ENCODE results near the gene NACC2.

Gene NACC2, protein sequence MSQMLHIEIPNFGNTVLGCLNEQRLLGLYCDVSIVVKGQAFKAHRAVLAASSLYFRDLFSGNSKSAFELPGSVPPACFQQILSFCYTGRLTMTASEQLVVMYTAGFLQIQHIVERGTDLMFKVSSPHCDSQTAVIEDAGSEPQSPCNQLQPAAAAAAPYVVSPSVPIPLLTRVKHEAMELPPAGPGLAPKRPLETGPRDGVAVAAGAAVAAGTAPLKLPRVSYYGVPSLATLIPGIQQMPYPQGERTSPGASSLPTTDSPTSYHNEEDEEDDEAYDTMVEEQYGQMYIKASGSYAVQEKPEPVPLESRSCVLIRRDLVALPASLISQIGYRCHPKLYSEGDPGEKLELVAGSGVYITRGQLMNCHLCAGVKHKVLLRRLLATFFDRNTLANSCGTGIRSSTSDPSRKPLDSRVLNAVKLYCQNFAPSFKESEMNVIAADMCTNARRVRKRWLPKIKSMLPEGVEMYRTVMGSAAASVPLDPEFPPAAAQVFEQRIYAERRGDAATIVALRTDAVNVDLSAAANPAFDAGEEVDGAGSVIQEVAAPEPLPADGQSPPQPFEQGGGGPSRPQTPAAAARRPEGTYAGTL

GRCh38 chr9:136095070-136096058 lies at the start of gene NACC2:
Gene NACC2, minus strand, starts transcription at chr9:136095289. Its CDS starts 44,768 bp downstream, at chr9:136050521.
- peak; percentile 83 for DNase-seq (ENCODE audit: low spot score)

DNA sequence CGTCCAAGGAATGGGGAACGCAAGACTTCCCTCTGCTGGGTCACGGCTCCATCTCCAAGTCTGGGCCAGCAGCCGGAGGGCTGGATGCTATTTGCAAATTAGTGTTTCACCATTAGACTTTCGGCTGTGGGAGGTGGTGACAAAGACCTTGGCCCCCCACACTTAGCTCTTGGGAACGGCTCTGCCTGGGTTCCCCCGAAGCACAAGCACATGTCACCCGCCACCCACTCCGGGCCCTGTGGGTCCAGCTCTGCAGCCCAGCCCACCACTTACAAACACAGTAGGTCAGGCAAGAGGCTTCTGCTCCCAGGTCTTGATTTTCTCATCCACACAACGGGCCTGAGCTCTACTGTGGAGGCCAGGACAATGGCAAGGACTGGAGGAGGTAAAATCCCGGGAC lies 49.4 kb upstream of the NACC2 start:
- DNase-seq (ENCODE audit: low spot score), result no peak

DNA sequence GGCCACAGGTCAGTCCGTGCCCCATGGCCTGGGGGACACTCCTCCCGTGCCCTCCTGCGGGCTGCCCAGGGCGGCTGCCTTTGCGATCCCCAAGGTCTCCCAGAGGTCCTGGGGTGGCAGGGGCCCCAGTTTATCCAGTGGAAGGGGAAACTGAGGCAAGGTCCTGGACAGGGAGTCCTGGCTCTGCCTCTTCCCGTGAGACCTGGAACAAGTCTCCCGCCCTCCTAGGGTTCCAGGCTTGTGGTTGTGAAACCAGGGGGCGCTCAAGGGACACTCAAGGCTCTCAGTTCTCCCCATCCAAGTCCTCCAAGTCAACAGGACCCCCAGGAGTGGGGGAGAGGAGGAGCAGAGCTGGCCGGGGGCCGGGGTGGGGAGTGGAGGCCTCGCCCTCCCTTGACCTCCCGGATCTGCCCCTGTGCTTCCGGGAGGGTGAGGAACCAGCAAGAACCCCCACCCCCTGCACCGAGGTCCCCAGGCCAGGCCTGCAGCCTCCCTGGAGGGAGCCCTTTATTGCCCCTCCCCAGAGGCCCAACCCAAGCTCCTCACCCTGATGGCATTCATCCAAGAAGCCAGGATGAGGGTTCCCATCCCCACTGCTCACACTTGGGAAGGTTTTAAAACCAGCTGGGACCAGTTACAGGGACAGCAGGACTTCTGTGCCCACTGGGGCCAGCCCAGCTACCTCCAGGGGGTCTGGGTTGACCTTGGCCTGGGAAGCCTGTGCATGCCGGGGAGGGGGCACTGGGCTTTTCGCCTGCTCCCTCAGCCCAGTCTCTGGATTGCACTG lies 48.3 kb upstream of the NACC2 start:
- DNase-seq (ENCODE audit: low spot score), result peak; percentile 46

DNA sequence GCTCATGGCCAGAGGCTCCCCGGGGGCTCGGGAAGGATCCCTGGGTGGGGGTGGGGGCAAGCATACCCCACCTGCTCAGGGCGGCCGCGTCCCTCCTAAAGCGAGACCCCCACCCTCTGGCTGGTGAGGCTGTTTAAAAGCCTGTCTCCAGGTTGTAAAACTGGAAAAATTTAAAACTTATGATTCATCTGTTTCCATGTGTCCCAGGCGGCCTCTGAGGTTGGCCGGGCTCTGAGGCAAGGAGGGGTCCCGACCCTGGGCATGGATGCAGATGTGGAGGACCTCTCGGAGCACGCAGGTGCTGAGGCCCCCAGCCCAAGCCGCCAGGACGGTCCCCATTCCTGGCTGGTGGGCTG lies 47.7 kb upstream of the NACC2 start:
- no peak for DNase-seq (ENCODE audit: low spot score)

DNA sequence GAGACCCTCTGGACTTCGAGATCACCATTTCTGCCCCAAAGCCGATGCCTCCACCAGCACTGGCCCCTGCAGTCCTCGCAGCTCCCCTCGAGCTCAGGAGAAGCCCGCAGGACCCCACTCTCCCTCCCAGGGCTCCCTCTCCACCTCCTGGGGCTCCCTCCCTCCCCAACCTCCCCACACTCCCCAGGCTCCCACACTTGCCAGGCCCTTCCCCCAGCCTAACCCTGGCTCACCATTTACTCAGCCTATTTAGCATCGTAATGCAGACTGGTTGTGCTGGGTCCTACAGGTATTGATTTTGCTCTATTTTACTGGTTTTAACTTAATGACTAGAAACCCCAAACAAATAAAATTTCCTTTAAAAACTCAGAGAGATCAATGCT lies 47.3 kb upstream of the NACC2 start:
- no peak for DNase-seq (ENCODE audit: low spot score)

DNA sequence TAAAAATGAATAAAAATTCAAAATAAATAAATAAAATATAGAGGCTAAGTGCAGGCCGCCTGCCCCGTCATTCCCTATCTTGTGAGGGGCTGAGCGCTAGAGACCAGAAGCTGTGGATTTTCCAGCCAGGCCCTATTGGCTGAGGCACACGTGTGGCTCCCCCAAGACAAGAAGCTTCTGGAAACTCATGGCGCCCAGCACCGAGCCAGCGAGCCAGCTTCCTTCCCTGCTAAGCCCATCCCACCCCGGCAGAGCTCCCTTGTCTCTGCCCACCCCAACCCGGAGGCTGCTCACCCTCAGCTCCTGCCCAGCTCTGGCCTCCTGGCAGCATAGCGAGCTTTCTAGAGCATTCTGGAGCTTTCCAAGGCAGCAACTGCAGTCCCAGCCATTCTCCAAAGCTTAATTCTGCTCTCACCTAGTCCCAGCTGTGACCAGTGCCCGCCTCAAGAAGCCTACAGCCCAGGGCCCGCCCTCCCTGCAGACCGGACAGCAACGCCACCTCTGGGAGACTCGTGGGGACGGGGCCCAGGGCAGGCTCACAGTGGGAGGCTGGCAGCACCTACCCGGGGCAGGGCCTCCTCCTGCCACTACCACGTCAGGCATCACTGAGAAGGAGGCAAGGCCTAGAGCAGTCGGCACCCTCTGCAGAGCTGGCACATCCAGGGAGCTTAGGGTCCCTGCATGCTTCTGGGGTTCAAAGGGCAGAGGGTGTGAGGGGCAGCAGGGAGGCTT lies 46.8 kb upstream of the NACC2 start:
- DNase-seq (ENCODE audit: low spot score), result no peak

DNA sequence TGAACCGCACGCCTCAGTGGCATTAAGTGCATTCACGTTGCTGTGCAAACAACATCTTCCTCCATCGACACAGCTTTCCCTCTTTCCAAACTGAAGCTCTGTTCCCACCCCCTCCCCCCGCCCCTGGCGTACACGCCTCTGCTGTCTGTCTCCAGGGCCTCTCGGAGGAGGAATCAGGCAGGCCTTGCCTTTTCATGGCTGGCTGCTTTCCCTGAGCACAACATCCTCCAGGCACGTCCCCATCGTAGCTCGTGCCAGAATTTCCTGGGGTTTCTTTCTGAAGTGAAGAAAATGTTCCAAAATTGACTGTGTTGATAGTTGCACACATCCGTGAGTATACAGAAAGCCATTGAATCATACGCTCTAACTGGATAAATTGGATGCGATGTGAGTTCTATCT lies 45.9 kb upstream of the NACC2 start:
- DNase-seq (ENCODE audit: low spot score), result no peak

DNA sequence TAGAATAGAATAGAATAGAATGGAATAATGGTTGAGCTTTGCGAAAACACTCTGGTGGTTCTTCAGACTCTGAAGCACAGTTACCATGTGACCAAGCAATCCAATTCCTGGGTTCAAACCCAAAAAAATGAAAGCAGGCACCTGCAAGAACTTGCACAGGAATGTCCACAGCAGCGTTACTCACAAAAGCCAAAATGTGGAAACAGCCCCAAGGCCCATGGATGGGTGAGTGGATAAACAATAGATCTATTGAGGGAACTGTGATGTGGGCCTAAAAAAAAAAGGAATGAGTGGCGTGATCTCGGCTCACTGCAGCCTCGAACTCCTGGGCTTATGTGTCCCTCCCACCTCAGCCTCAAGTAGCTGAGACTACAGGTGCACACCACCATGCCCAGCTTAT lies 45.0 kb upstream of the NACC2 start:
- no peak for DNase-seq (ENCODE audit: low spot score)

GRCh38 chr9:136138566-136138965 lies 43.5 kb upstream of the NACC2 start:
- DNase-seq (ENCODE audit: low spot score), result no peak

DNA sequence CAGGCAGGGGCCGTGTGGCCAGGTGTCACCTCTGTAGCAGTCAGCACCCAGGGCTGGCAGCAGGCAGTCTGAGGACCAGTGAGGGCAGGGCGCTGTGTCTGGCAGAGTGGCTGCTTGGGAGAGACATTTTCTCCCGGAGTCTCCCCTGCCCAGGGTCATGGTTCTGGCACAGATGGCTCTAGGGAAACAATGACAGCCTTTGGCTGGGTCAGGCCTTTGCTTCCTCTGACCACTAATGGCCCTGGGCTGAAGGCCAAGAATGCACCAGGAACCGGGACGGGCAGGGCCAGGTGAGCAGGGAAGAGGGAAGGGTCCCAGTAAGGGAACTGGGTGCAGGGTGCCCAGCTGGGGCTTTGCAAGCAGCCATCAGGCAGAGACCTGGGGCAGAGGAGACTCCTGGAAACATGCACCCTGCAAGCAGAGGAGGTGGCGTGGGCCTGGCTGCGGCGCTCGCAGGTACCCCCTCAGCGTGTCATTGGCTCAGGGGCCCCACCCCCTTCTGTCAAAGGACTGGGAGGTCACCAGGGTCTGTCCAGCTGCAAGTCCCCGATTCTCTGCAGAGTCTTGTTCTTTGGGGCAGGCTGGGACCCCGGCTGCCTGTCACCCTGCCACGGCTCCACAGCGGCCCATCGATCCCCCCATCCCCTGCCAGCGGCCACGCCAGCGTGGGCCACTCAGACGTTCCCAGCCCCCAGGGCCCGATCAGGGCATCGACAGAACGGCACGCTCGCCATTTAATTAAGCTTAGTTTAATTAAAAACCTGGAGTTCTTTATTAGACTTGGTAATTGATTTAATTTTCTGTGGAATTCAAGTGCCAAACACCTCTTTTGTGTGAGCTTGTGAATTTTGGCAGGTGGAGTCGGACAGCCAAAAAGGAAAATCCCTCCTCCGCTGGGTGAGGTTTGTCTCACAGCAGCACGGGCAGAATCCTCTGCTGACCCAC lies 42.5 kb upstream of the NACC2 start:
- DNase-seq (ENCODE audit: low spot score), result no peak

GRCh38 chr9:136136127-136136925 lies 41.2 kb upstream of the NACC2 start:
- no peak for DNase-seq (ENCODE audit: low spot score)

- no peak for DNase-seq (ENCODE audit: low spot score)
These were observed 40.4 kb upstream of the NACC2 start for GRCh38 chr9:136135326-136136126.

GRCh38 chr9:136133959-136134484 lies 38.9 kb upstream of the NACC2 start:
- no peak for DNase-seq (ENCODE audit: low spot score)

DNA sequence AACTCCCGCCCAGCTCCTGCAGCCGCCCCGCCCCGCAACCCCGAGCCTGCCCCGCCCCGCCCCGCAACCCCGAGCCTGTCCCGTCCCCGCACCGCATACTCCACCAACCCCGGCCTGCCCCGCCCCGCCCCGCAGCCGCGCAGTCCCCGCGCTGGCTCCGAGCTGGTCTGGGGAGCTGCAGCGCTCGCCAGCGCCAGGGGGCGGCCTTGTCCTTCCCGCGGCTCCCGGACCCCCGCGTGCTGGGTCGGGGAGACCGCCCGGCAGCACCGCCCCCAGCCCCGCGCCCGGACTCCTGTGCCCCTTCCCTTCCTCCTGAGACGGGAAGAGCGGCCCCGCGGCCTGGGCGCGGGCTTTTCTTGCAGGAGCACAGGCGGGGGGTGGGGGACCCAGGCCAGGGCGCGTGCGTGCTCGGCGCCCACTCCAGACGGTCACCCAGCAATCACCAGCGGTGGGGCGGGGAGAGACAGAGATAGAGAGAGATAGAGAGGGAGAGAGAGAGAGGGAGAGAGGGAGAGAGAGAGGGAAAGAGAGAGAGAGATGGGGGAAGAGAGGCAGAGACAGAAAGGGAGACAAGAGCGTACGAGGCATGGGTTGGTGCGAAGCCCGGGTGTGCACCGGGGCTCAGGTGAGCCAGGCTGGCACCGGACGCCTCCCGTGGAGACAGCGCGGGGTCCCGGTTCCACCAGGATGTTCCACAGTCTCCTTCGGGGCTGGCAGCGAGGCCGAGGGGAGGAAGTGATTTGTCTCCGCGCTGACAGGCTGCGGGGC lies 38.3 kb upstream of the NACC2 start:
- no peak for DNase-seq (ENCODE audit: low spot score)

GRCh38 chr9:136132512-136133050 lies 37.5 kb upstream of the NACC2 start:
- DNase-seq (ENCODE audit: low spot score), result no peak

GRCh38 chr9:136131629-136132511 lies 36.8 kb upstream of the NACC2 start:
- no peak for DNase-seq (ENCODE audit: low spot score)

Measured in RKO (cell line).